CD4-positive, alpha-beta T cell treated with Interleukin-4 for 4 hours (primary cell): ENCODE data around the gene MAGEA6.
"Not testable (repeated sequence)": the region's sequence is repeated elsewhere in the genome, so short reads cannot be mapped to it uniquely, and the experiment has no call there.

Experiments
- DNase-seq: peaks from one replicate; pipeline ENCODE4 v3.0.0-alpha.2; 2020

The MAGEA6 gene

GRCh38 chrX:152769549-152770289 is at the start of gene MAGEA6:
TSS of gene MAGEA6 (minus strand) at chrX:152769689. CDS start at chrX:152767650, 2,039 bp downstream.
- DNase-seq: not testable (repeated sequence)

- no peak for DNase-seq
Measured at GRCh38 chrX:152819266-152819665, 49.8 kb upstream of the MAGEA6 start.

GRCh38 chrX:152818356-152818755 is 48.9 kb upstream of the MAGEA6 start:
- no peak for DNase-seq

- no peak for DNase-seq
Measured at GRCh38 chrX:152817078-152817764, 47.7 kb upstream of the MAGEA6 start.

- no peak for DNase-seq
Measured at GRCh38 chrX:152814048-152814447, 44.6 kb upstream of the MAGEA6 start.

- no peak for DNase-seq
Measured at GRCh38 chrX:152813206-152813605, 43.7 kb upstream of the MAGEA6 start.

- DNase-seq: no peak
Measured at GRCh38 chrX:152810403-152810802, 40.9 kb upstream of the MAGEA6 start.

- DNase-seq: no peak
Measured at GRCh38 chrX:152806035-152806434, 36.5 kb upstream of the MAGEA6 start.

GRCh38 chrX:152798945-152799344 is 29.5 kb upstream of the MAGEA6 start:
- no peak for DNase-seq

GRCh38 chrX:152787062-152787461 is 17.6 kb upstream of the MAGEA6 start:
- not testable (repeated sequence) for DNase-seq

GRCh38 chrX:152766562-152766961 is 2.9 kb downstream of the MAGEA6 start:
- DNase-seq: not testable (repeated sequence)

GRCh38 chrX:152761582-152761981 is 7.9 kb downstream of the MAGEA6 start:
- DNase-seq: not testable (repeated sequence)

GRCh38 chrX:152759544-152759943 is 9.9 kb downstream of the MAGEA6 start:
- DNase-seq: not testable (repeated sequence)

- DNase-seq: not testable (repeated sequence)
Measured at GRCh38 chrX:152758918-152759317, 10.6 kb downstream of the MAGEA6 start, which contains the start of gene CSAG3. TSS of gene CSAG3 (plus strand) at chrX:152759218.

- not testable (repeated sequence) for DNase-seq
Measured at GRCh38 chrX:152754871-152755270, 14.6 kb downstream of the MAGEA6 start.

GRCh38 chrX:152753686-152754650 is 15.5 kb downstream of the MAGEA6 start, which contains the start of gene MAGEA2:
TSS of gene MAGEA2 (minus strand) at chrX:152753842. CDS start at chrX:152751363, 2,479 bp downstream.
- DNase-seq: not testable (repeated sequence)

GRCh38 chrX:152738560-152738959 is 30.9 kb downstream of the MAGEA6 start:
- no peak for DNase-seq

- DNase-seq: not testable (repeated sequence)
Measured at GRCh38 chrX:152736528-152736927, 33.0 kb downstream of the MAGEA6 start.

- no peak for DNase-seq
Measured at GRCh38 chrX:152735860-152736511, 33.5 kb downstream of the MAGEA6 start.

GRCh38 chrX:152735101-152735500 is 34.4 kb downstream of the MAGEA6 start:
- DNase-seq: no peak

GRCh38 chrX:152734143-152734858 is 35.2 kb downstream of the MAGEA6 start:
- DNase-seq: not testable (repeated sequence)
